Activated CD8-positive, alpha-beta T cell treated with anti-CD3 and anti-CD28 coated beads for 36 hours (primary cell): ENCODE results near the gene DNPH1. TPM values are rescaled to one million over a fixed set of nuclear protein-coding genes. Genes with fewer than 3 reads are reported as not detected.

ENCODE experiments used
- ATAC-seq: fragments of 200-7000 bp; cut with Tn5 transposase; one replicate; pipeline ENCODE4 v1.10.0; 2021; ENCODE audit warnings: mild to moderate bottlenecking, moderate library complexity
- CTCF ChIA-PET: fragments of 350-600 bp; sonication (Branson Sonifier 250); formaldehyde crosslinking; loops from one replicate; lab custom pipeline; 2021; ENCODE audit warnings: antibody characterized with exemption; lab: Charles Lee
- POLR2A ChIA-PET: fragments of 350-600 bp; sonication (Branson Sonifier 250); formaldehyde crosslinking; loops from one replicate; lab custom pipeline; 2021; ENCODE audit warnings: antibody characterized with exemption; lab: Charles Lee
- DNase-seq: peaks from one replicate; pipeline ENCODE4 v3.0.0-alpha.2; 2020
- H3K27ac Mint-ChIP-seq: one replicate; pipeline ENCODE4 v1.8.0; 2021; ENCODE audit warnings: mild to moderate bottlenecking, mixed read lengths
- H3K27me3 Mint-ChIP-seq: one replicate; pipeline ENCODE4 v1.8.0; 2021; ENCODE audit warnings: mixed read lengths
- H3K36me3 Mint-ChIP-seq: one replicate; pipeline ENCODE4 v1.8.0; 2021; ENCODE audit warnings: low read depth, mixed read lengths
- H3K4me1 Mint-ChIP-seq: one replicate; pipeline ENCODE4 v1.8.0; 2021; ENCODE audit warnings: low read depth, mixed read lengths
- H3K4me3 Mint-ChIP-seq: one replicate; pipeline ENCODE4 v1.8.0; 2021; ENCODE audit warnings: mild to moderate bottlenecking, moderate library complexity, mixed read lengths
- H3K9me3 Mint-ChIP-seq: one replicate; pipeline ENCODE4 v1.8.0; 2021; ENCODE audit warnings: mixed read lengths
- intact Hi-C: fragments of 100-400 bp; cut with micrococcal nuclease; formaldehyde crosslinking; loops from one replicate; pipeline ENCODE4 v1.10.0; 2022
- total RNA-seq, 2 experiments: library from RNA; stranded (reverse); gene quantifications; one replicate each; pipeline ENCODE4 v1.2.3, GENCODE V29; 2021
- TF ChIP-seq, protein P1 (sequence below): fragments of 200-600 bp; IDR thresholded peaks from one replicate; pipeline ENCODE4 v1.8.0; 2022; ENCODE audit warnings: antibody characterized with exemption, mild to moderate bottlenecking

DNPH1 gene
- total RNA-seq, 2 experiments from 2014 or later = 86.2 to 86.5 TPM

DNA sequence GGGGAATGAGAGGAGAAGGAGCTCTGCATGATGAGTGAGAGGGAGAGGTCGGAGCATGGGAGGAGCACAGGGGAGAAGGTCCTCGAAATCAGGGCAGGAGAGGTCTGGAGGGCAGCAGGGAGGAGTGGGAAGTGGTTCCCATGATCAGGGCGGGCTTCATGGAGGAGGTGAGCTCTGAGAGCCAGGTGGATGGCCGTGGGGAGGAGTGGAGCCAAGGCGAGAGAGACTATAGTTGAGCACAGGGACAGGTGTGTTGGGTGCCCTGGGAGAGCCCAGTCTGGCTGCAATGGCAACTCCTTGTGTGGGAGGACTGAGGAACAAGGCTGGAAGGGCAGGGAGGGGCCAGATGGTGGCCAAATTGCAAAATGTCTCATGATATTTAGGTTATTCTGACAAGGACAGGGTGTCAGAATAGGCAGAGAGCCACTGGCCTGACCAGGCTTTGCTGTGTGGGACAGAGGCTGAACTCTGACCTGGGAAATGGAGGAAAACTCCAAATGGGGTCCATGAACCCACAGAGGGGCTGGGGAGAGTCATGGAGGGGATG, 35.4 kb upstream of the DNPH1 start:
- H3K27ac Mint-ChIP-seq = no peak overlapping the region
- no peak overlapping the region for H3K4me3 Mint-ChIP-seq
- POLR2A ChIA-PET = interaction anchor here (0.6 to 1.2 kb wide), 3 partner anchors 17 to 96 kb away, joined by 3 read pairs; no protein-coding TSS in a partner anchor
- no peak for DNase-seq
- H3K27me3 Mint-ChIP-seq = no peaks in the 10 kb centered on the region
- H3K4me1 Mint-ChIP-seq = peaks cover 6% of the 10 kb centered on the region
- TF ChIP-seq, protein P1, sequence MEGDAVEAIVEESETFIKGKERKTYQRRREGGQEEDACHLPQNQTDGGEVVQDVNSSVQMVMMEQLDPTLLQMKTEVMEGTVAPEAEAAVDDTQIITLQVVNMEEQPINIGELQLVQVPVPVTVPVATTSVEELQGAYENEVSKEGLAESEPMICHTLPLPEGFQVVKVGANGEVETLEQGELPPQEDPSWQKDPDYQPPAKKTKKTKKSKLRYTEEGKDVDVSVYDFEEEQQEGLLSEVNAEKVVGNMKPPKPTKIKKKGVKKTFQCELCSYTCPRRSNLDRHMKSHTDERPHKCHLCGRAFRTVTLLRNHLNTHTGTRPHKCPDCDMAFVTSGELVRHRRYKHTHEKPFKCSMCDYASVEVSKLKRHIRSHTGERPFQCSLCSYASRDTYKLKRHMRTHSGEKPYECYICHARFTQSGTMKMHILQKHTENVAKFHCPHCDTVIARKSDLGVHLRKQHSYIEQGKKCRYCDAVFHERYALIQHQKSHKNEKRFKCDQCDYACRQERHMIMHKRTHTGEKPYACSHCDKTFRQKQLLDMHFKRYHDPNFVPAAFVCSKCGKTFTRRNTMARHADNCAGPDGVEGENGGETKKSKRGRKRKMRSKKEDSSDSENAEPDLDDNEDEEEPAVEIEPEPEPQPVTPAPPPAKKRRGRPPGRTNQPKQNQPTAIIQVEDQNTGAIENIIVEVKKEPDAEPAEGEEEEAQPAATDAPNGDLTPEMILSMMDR = no peak
- H3K36me3 Mint-ChIP-seq = no peaks in the 10 kb centered on the region
- intact Hi-C loops = loop anchor here (5.0 kb wide), 1 partner anchor 243 kb away; no protein-coding TSS in a partner anchor
- H3K9me3 Mint-ChIP-seq = no peaks in the 10 kb centered on the region
- ATAC-seq = no peak
- CTCF ChIA-PET = interaction anchor here (0.7 to 4.3 kb wide), 10 partner anchors 8 to 133 kb away, joined by 3 to 20 read pairs (median 4); partner anchors contain the start of gene CRIP3

DNA sequence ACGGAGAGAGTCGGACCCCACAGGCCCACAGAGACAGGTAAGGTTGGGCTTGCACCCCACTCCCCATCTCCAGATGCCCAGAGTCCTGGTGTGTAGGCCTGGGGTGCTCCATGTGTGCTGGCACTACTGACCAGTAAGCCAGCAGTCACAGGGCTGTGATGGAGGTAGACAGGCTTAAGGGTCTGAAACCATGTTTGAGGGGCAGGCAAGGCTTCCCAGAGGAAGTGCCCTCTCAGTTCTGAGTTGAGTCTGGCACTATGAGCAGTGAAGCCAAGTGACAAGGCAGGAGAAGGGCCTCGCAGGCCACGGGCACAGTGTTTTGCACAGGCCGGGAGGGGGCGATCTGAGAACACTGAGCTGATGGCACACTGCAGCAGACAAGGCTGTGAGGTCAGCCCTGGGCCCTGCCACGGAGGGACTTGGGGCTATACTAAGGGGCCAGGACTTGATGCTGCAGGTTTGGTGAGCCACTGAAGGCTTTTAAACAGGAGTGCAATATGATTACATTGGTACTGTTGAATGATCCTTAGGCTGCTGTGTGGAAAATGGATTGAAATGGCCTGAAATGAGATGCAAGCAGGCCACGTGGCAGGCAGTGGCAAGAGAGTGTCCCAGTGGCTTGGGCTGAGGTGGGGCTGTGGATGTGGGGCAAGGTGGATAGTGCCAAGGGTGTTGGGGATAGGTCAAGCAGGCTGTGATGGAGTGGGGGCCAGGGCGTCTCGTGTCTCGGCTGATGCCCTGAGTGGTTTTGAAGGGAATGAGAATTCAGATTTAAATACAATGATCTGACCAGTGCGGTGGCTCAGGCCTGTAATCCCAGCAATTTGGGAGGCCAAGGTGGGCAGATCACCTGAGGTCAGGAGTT, 34.3 kb upstream of the DNPH1 start:
- DNase-seq = peak; percentile 87
- intact Hi-C loops = loop anchor here (2.0 kb wide), 1 partner anchor 135 kb away; no protein-coding TSS in a partner anchor
- TF ChIP-seq, protein P1 = peak; percentile 81
- CTCF ChIA-PET = interaction anchor here (0.8 to 4.3 kb wide), 12 partner anchors 9 to 243 kb away, joined by 3 to 20 read pairs (median 4); partner anchors contain the start of gene CRIP3
- H3K9me3 Mint-ChIP-seq = no peaks in the 10 kb centered on the region
- peaks cover 2% of the 10 kb centered on the region for H3K27me3 Mint-ChIP-seq
- no peaks in the 10 kb centered on the region for H3K36me3 Mint-ChIP-seq
- no peak overlapping the region for H3K4me3 Mint-ChIP-seq
- POLR2A ChIA-PET = interaction anchor here (0.9 to 1.2 kb wide), 2 partner anchors 64 to 97 kb away, joined by 3 read pairs; no protein-coding TSS in a partner anchor
- ATAC-seq = peak; percentile 100
- H3K4me1 Mint-ChIP-seq = no peaks in the 10 kb centered on the region
- no peak overlapping the region for H3K27ac Mint-ChIP-seq

DNA sequence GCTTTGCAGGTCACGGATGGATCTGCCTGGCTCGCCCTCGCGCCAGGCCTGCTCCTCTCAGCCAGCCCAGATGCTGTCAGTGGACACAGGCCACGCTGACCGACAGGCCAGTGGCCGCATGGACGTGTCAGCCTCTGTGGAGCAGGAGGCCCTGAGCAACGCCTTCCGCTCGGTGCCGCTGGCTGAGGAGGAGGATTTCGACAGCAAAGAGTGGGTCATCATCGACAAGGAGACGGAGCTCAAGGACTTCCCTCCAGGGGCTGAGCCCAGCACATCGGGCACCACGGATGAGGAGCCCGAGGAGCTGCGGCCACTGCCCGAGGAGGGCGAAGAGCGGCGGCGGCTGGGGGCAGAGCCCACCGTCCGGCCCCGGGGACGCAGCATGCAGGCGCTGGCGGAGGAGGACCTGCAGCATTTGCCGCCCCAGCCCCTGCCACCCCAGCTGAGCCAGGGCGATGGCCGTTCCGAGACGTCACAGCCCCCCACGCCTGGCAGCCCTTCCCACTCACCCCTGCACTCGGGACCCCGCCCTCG, 33.6 kb upstream of the DNPH1 start:
- peaks cover 2% of the 10 kb centered on the region for H3K27me3 Mint-ChIP-seq
- H3K27ac Mint-ChIP-seq = no peak overlapping the region
- ChIA-PET POLR2A (no interaction called here), CTCF (interaction anchor here (0.6 to 4.3 kb wide), 9 partner anchors 10 to 244 kb away, joined by 3 to 20 read pairs (median 4); partner anchors contain the start of gene CRIP3)
- H3K36me3 Mint-ChIP-seq = no peaks in the 10 kb centered on the region
- H3K4me3 Mint-ChIP-seq = no peak overlapping the region
- no peaks in the 10 kb centered on the region for H3K9me3 Mint-ChIP-seq
- TF ChIP-seq, protein P1 = no peak
- ATAC-seq (no peak), DNase-seq (no peak)
- H3K4me1 Mint-ChIP-seq = no peaks in the 10 kb centered on the region
- intact Hi-C loops = loop anchor here (2.0 kb wide), 1 partner anchor 136 kb away; no protein-coding TSS in a partner anchor

DNA sequence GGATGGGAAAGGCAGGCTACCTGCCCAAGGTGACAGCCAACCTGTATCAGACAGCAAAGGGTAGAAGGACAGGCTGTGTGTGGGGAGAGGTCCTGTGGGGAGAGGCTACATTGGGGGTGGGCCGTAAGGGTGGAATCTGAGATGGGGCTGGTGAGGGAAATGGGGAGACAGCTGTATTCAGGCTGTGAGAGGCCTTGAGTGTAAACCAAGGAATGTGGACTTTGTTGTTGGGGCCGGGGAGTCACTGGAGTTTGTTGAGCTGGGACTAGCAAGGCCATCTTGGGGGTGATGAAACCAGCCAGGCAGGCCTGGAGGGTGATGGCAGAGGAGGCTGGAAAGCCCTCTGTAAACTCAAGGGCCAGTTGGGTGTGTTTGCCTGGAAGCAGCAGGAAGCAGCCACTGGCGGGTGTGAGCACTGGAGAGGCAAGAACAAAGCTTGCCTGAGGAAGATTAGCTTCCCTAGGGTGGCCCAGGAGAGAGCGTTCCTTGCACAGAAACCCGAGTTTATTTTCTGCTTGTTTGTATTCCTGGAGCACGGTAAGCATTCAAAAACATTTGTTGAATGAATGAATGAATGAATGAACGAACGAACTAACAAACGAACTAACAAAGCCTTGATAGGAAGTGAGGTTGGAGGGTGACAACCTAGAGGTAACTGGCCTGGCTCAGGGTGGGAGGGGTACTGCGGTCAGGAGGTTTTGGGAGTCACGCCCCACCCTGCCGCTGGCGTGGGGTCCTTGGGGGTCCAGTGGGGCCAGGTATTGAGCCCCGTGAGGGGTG, 32.9 kb upstream of the DNPH1 start:
- Mint-ChIP-seq H3K27ac (no peak overlapping the region), H3K4me3 (no peak overlapping the region), H3K9me3 (no peaks in the 10 kb centered on the region), H3K36me3 (no peaks in the 10 kb centered on the region), H3K4me1 (peaks cover 5% of the 10 kb centered on the region), H3K27me3 (peaks cover 2% of the 10 kb centered on the region)
- ChIA-PET POLR2A (interaction anchor here (0.6 kb wide), 1 partner anchor 9 kb away, joined by 3 read pairs; no protein-coding TSS in a partner anchor), CTCF (interaction anchor here (0.6 to 4.3 kb wide), 8 partner anchors 9 to 245 kb away, joined by 3 to 20 read pairs (median 4); no protein-coding TSS in a partner anchor)
- intact Hi-C loops = loop anchor here (2.0 kb wide), 1 partner anchor 137 kb away; no protein-coding TSS in a partner anchor
- TF ChIP-seq, protein P1 = no peak
- DNase-seq (no peak), ATAC-seq (no peak)
